HG03139 (cell line): ENCODE measurements around the gene SLC6A18.
"Not testable (repeated sequence)": the region's sequence is repeated elsewhere in the genome, so short reads cannot be mapped to it uniquely, and the experiment has no call there.

Source experiments
- ATAC-seq: cut with Tn5 transposase; IDR thresholded peaks from one replicate; pipeline ENCODE4 v1.9.1; 2021; ENCODE audit not compliant: unreplicated experiment

Gene SLC6A18

DNA sequence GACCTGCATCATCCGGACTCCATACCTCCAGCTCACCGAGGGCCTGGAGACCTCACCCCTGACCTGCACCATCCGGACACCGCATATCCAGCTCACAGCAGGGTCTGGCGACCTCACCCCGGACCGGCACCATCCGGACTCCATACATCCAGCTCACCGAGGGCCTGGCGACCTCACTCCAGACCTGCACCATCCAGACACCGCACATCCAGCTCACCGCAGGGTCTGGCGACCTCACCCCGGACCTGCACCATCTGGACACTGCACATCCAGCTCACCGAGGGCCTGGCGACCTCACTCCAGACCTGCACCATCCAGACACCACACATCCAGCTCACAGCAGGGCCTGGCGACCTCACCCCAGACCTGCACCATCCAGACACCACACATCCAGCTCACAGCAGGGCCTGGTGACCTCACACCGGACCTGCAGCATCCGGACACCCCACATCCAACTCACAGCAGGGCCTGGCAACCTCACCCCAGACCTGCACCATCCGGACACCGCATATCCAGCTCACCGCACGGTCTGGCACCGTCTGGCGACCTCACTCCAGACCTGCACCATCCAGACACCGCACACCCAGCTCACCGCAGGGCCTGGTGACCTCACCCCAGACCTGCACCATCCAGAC lies 59.3 kb downstream of the SLC6A18 start:
- not testable (repeated sequence) for ATAC-seq

DNA sequence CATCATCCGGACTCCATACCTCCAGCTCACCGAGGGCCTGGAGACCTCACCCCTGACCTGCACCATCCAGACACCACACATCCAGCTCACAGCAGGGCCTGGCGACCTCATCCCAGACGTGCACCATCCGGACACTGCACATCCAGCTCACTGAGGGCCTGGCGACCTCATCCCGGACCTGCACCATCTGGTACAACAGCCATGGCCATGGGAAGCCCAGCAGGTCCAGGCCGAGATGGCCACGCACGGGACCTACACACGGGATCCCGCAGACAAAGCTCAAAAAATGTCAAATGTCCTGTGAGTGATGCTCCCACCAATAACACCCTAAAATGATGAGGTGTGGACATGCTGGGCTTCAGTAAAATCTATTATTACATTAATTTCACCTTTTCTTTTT lies 60.0 kb downstream of the SLC6A18 start:
- no peak for ATAC-seq

DNA sequence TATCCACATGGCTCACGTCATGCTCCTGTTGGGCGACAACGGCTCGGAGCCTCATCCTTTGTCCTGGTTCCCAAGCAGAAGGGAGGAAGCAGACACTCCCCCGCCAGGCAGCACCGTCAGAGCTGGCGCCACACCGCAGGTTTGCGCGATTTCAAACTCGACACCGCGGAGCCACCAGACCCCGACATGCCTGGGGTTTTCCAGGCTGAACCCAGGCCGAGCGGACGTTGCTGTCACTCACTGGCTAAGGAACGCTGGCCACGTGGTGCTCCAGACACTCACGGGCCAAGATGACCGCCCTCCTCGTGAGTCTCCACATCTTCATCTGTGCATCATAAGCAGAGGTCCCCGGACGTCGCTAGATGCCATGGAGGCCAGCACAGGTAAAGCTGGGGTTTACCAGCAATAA lies 60.7 kb downstream of the SLC6A18 start:
- no peak for ATAC-seq

DNA sequence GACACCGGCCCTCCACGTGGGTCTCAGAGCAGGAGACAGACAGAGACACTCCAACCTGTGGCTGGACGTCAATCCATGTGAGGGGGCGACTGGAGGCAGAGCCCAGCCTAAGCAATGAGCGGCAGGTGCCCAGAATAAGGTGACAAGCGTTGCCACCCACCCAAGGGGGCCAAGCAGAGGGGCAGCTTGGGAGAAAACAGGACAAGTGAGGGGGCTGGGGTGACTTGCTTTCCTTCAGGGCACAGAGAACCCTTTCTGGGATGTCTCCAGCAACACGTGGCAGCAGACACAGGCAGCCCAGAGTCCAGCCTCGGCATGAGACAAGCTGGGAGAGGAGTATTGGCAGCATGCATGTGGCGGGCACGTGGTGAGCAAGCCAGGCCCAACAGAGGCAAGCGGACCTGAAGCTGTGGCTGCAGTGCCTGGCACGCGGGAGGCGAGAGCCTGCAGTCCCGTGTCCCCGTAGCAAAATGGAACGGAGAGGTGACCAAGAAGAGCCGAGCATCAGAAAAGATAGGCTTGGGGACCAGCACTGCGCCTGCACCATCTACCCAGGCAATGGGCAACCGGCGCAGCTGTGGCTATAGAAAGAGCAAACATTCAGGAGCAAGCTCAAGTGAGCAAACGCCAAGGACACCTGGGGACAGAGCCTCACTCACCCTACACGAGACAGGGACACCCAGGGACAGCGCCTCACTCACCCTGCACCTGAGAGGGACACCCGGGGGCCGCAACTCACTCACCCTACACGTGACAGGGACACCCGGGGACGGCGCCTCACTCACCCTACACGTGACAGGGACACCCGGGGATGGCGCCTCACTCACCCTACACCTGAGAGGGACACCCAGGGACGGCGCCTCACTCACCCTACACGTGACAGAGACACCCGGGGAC lies 63.5 kb downstream of the SLC6A18 start:
- ATAC-seq, result no peak

DNA sequence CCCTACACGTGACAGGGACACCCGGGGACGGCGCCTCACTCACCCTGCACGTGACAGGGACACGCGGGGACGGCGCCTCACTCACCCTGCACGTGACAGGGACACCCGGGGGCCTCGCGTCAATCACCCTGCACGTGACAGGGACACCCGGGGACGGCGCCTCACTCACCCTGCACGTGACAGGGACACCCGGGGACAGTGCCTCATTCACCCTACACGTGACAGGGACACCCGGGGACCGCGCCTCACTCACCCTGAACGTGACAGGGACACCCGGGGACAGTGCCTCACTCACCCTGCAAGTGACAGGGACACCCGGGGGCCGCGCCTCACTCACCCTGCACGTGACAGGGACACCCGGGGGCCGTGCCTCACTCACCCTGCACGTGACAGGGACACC lies 64.4 kb downstream of the SLC6A18 start:
- not testable (repeated sequence) for ATAC-seq

DNA sequence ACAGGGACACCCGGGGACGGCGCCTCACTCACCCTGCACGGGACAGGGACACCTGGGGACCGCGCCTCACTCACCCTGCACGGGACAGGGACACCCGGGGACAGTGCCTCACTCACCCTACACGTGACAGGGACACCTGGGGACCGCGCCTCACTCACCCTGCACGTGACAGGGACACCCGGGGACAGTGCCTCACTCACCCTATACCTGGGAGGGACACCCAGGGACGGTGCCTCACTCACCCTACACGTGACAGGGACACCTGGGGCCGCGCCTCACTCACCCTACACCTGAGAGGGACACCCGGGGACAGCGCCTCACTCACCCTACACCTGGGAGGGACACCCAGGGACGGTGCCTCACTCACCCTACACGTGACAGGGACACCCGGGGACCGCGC lies 65.8 kb downstream of the SLC6A18 start:
- ATAC-seq, result not testable (repeated sequence)

DNA sequence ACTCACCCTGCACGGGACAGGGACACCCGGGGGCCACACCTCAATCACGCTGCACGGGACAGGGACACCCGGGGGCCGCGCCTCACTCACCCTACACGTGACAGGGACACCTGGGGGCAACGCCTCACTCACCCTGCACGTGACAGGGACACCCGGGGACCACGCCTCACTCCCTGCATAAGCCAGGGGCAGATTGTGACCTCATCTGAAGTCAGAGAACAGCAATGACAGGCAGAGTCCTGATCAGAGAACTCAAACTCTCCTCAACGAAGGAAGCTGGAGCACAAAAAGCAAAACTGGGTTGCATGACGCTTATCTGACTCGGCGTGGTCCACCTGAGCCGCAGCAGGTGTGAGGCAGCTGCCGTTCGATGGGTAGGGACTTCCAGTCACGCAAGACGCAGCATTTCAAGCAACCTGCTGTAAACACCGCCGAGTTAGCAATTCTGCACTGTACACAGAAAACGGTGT lies 66.5 kb downstream of the SLC6A18 start:
- ATAC-seq, result no peak

DNA sequence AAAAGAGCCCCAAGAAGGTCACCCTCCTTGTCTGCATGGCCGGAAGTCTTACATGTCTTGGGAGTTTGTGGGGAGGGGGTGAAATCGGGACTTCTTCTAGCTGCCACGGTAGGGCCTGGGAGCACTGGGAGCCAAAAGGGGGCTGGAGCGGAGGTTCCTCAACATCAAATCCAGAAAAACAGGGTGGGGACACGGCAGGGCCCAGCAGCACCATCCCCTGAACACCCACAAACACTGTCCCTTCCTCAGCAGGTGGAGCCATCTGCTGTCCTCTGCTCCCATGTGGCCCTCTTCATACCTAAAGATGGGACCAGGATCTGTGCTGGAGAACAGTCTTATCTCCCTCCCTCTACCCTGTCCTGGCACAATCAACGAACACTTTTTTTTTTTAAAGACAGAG lies 67.0 kb downstream of the SLC6A18 start:
- no peak for ATAC-seq

DNA sequence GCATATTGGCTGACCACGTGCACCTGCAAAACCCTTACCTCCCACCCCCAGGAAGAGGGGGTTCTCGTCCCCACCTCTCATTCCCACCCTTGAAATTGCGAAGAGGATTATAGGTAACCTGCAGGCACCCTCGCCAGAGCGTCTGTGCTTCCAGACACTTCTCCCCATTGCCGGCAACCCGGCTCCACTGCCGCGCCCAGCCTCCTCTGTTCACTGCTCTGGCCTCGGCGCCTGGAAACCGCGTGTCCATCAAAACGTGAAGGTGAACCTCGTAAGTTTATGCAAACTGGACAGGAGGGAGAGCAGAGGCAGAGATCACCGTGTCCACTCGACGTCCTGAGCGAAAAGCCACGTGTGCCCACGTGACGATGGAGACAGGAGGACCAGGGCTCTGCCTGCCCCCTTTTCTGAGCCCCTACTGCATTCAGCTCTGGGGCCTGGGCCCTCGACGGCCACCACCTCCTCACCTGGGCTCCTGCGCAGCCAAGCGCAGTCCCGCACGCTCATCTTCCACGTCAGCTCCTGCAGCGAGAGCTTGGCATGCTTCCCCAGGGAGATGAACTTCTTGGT lies 67.8 kb downstream of the SLC6A18 start:
- no peak for ATAC-seq

DNA sequence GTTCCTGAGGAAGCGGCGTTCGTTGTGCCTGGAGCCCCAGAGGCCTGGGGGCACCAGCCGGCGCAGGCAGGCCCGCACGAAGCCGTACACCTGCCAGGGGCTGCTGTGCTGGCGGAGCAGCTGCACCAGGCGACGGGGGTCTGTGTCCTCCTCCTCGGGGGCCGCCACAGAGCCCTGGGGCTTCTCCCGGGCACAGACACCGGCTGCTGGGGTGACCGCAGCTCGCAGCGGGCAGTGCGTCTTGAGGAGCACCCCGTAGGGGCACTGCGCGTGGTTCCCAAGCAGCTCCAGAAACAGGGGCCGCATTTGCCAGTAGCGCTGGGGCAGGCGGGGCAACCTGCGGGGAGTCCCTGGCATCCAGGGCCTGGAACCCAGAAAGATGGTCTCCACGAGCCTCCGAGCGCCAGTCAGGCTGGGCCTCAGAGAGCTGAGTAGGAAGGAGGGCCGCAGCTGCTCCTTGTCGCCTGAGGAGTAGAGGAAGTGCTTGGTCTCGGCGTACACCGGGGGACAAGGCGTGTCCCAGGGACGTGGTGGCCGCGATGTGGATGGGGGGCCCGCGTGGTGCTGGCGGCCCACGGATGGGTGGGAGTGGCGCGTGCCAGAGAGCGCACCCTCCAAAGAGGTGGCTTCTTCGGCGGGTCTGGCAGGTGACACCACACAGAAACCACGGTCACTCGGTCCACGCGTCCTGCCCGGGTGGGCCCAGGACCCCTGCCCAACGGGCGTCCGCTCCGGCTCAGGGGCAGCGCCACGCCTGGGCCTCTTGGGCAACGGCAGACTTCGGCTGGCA lies 68.4 kb downstream of the SLC6A18 start:
- no peak for ATAC-seq

DNA sequence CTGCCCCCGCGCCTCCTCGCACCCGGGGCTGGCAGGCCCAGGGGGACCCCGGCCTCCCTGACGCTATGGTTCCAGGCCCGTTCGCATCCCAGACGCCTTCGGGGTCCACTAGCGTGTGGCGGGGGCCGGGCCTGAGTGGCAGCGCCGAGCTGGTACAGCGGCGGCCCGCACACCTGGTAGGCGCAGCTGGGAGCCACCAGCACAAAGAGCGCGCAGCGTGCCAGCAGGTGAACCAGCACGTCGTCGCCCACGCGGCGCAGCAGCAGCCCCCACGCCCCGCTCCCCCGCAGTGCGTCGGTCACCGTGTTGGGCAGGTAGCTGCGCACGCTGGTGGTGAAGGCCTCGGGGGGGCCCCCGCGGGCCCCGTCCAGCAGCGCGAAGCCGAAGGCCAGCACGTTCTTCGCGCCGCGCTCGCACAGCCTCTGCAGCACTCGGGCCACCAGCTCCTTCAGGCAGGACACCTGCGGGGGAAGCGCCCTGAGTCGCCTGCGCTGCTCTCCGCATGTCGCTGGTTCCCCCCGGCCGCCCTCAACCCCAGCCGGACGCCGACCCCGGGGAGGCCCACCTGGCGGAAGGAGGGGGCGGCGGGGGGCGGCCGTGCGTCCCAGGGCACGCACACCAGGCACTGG lies 69.1 kb downstream of the SLC6A18 start:
- no peak for ATAC-seq

DNA sequence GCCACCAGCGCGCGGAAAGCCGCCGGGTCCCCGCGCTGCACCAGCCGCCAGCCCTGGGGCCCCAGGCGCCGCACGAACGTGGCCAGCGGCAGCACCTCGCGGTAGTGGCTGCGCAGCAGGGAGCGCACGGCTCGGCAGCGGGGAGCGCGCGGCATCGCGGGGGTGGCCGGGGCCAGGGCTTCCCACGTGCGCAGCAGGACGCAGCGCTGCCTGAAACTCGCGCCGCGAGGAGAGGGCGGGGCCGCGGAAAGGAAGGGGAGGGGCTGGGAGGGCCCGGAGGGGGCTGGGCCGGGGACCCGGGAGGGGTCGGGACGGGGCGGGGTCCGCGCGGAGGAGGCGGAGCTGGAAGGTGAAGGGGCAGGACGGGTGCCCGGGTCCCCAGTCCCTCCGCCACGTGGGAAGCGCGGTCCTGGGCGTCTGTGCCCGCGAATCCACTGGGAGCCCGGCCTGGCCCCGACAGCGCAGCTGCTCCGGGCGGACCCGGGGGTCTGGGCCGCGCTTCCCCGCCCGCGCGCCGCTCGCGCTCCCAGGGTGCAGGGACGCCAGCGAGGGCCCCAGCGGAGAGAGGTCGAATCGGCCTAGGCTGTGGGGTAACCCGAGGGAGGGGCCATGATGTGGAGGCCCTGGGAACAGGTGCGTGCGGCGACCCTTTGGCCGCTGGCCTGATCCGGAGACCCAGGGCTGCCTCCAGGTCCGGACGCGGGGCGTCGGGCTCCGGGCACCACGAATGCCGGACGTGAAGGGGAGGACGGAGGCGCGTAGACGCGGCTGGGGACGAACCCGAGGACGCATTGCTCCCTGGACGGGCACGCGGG lies 69.9 kb downstream of the SLC6A18 start, which contains the start of gene TERT:
Gene TERT (minus strand): TSS at position 234 of the 815 bp plus-strand sequence. CDS start 79 bp downstream, at position 155.
- no peak for ATAC-seq

DNA sequence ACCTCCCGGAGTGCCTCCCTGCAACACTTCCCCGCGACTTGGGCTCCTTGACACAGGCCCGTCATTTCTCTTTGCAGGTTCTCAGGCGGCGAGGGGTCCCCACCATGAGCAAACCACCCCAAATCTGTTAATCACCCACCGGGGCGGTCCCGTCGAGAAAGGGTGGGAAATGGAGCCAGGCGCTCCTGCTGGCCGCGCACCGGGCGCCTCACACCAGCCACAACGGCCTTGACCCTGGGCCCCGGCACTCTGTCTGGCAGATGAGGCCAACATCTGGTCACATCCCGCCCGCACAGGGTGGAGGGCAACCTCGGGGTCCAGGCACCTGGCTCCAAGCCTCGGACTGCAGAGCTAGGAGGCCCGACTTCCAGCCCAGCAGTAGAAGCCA lies 70.5 kb downstream of the SLC6A18 start:
- no peak for ATAC-seq
